Measurements from ENCODE around the gene OR51G2.
"Not testable (repeated sequence)": the region's sequence is repeated elsewhere in the genome, so short reads cannot be mapped to it uniquely, and the experiment has no call there.

Gene OR51G2, protein sequence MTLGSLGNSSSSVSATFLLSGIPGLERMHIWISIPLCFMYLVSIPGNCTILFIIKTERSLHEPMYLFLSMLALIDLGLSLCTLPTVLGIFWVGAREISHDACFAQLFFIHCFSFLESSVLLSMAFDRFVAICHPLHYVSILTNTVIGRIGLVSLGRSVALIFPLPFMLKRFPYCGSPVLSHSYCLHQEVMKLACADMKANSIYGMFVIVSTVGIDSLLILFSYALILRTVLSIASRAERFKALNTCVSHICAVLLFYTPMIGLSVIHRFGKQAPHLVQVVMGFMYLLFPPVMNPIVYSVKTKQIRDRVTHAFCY

DNA sequence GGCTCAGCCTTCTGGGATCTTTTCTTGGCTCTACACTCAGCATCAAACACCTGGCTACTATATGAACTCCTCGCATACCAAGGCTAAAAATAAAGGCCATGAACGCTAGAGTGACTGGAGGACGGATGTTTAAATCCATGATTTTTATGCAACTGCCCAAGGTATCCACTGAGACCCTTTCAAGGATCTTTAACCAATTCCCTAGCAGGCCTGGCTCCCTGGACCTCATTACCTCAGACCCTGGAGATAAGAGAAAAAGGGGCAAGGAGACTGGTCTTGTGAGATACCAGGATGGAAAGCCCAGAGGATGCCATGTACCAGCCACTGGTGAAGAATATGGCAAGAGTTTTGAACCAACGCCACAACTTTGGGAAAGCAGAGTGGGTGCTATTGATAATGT lies at the start of gene OR51G2:
Gene OR51G2 (minus strand): TSS at position 101 of the 400 bp plus-strand sequence. CDS start 3,687 bp downstream, outside the sequence.
- DNase-seq (ENCODE audit: low spot score) = no peak

DNA sequence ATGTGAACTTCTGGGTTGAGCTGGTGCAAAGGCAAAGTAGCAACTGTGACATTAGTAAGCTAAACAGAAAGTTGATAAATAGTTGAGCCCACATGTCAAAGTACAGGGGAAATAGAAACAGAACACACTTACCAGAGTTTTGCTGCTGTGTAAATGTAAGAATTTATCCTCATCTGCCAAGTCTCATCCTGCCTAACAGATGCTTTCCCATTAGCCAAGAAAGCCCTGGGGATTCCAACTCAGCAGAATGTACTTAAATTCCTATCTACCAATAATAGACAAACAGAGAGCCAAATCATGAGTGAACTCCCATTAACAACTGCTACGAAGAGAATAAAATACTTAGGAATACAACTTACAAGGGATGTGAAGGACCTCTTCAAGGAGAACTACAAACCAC lies 43.7 kb upstream of the OR51G2 start:
- no peak for DNase-seq (ENCODE audit: low spot score)

DNA sequence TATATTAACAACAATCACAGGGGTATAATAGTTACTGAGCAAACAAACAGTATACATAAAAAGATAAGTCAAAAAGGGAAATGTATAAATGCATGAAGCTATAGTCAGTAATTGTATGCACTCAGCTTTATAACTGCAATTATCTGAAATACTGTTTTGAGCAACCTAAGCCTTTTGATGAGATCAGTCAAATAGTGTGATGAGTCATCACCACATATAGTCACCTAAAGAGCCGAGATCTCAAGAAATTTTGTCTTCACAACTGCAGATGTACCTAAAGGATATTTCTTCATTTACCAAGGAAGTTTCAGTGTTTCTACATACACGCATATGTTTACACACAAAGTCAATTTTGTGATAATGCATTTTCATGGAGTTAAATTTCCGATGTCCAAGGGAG lies 41.7 kb upstream of the OR51G2 start:
- DNase-seq (ENCODE audit: low spot score) = no peak

DNA sequence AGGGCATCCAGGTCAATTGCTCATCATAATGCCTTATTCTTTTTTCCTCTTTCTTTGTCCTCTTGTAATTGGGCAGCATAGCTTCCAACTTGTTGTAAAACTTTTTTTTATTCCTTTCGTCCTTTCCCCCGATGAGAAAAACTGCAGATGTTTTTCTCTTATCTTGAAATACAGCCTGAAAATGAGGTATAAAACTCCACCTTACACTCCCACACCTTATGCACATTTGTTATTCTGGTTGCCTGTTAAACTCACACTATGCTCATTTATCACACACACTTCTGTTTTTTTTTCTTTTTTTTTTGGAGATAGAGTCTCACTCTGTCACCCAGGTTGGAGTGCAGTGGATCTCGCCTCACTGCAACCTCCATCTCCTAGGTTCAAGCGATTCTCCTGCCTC lies 38.2 kb upstream of the OR51G2 start:
- no peak for DNase-seq (ENCODE audit: low spot score)

DNA sequence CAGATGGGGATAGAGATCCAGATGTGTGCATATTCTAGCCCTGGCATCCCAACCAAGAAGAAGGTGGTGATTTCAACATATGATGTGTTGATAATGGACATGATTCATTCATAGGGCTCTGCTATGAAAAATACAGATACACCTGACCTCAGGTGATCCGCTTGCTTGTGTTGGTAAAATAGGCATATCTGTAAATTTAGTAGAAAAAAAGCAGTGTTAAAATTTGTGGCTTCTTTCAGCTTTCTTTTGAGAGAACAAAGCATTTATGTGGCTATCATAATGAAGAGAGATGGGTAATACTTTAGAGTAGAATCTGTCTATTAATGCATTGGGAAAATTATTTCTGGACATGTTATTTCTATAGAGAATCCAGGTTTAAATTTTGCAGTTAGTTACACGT lies 36.5 kb upstream of the OR51G2 start, which contains the start of gene OR51A2:
Gene OR51A2 (minus strand): TSS at position 101 of the 400 bp plus-strand sequence. CDS start 0 bp downstream, at position 101.
- DNase-seq (ENCODE audit: low spot score) = not testable (repeated sequence)

DNA sequence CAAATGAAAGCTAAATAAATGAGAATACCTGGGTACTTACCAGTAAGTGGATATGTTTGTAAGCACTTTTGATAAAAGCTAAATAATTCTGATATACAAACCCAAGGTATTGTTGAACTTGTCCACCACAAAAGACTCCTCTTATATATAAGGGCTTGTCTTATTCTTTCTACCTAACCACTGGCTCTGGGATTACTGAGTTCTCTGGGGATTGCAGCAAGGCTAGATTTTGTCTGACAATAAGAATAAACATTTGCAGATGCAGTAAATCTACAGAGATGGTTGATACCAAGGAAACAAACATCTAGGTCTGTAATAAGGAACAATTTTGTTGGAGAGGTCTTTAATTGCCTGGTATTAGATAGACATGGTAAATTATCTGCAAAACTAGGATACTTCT lies 28.4 kb upstream of the OR51G2 start, which contains the start of gene OR51A4:
Gene OR51A4 (minus strand): TSS at position 101 of the 400 bp plus-strand sequence. CDS start 505 bp downstream, outside the sequence.
- no peak for DNase-seq (ENCODE audit: low spot score)

DNA sequence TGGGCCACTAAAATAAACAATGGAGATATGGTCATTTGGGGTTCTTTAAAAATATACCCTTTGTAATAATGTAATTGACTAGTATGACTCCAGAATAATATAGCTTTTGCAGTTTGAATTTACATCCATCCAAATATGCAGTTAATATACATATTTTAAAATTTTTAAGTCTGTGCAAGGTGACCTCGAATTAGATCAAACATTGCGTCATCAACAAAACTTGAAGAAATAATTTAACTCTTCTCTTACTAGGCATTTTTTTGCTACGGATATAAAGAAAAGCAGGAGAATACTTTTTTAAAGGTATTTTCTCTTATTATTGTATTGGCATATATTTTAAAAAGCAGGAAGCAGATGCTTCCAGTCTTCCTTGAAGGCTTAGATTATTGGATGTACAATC lies 17.6 kb upstream of the OR51G2 start:
- no peak for DNase-seq (ENCODE audit: low spot score)

DNA sequence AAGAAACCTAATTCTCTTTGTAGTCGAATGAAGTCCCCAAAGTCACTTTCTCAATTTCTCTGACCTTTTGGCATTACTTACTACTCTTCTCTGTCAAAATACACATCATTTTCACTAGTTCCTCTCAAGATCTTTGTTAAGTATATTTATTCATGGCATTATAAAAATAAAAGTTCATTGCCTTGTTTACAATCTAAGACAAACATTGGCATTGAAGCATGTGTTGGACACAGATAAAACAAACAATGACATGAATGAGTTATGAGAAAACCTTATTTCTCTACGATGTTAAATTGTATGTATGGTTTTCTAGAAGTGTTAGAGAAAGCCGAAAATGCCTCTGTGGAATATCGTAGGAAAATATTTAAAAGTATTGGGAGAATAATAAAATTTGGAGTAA lies 13.6 kb upstream of the OR51G2 start:
- no peak for DNase-seq (ENCODE audit: low spot score)

DNA sequence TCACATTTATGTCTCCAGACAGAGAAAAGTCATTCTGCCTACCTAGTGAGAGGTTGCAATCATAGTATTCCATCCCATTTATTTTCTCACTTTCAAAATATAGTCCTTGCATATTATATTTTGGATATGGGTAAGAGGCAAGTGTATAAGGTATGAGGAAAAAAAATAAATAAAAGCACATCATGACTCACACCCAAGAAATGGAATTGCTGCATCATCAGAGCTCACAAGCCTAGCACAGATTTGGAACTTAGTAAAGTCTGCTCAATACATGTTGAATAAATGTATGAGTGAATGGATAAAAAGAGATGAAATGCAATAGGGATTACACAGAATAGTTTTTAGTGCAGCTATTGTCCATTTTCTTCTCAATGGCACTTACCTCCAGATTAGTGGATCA lies 7.5 kb upstream of the OR51G2 start:
- DNase-seq (ENCODE audit: low spot score) = no peak

DNA sequence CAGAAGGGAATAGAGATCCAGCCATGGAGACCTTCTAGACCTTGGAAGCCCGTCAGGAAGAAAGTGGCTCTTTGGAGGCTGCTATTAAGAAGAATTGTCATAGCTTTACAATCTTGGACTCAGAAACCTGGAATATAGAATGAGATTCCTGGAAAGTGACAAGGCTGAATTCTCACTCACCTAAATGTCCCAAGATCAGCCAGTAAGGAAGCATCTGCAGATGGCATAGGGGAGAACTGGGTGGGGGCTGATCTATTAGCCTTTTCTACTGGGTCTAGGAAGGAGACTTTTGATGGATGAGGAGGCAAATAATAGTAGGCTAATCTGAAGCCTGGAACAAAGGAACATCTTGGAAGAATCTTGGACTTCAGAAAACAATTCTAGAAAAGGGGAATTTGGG lies 5.1 kb upstream of the OR51G2 start, which contains the start of gene OR51G1:
Gene OR51G1 (minus strand): TSS at position 101 of the 400 bp plus-strand sequence. CDS start 0 bp downstream, at position 101.
- DNase-seq (ENCODE audit: low spot score) = no peak

DNA sequence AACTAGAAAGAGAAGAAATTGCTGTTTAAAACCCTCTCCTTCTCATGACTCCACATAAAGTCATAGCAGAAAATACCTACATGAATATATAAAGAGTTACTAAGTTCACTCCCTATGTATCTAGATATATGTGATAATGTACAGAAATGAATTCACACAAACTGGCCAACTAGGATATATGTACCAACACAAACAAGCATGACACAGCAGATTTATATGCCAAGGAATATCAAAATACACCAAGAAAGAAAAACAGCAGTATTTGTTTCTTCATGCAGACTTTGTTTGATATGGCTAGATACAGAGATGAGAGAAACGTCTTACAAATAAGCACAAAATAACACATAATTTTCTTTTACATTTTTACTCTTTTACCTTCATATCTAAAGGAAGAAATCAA lies 3.2 kb upstream of the OR51G2 start:
- no peak for DNase-seq (ENCODE audit: low spot score)

DNA sequence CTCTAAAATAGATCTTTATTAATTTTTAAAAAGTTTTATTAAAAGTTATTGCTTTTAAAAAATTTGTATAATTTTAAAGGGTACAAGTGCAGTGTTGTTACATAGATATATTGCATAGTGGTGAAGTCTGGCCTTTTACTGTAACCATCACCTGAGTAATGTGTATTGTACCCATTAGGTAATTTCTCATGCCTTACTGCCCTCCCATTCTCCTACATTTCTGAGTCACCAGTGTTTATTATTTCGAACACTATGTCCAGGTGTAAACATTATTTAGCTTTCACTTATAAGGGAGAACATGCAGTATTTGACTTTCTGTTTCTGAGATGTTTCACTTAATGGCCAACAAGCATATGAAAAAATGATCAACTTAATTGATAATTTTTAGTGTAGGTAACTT lies 2.6 kb upstream of the OR51G2 start:
- DNase-seq (ENCODE audit: low spot score) = no peak

DNA sequence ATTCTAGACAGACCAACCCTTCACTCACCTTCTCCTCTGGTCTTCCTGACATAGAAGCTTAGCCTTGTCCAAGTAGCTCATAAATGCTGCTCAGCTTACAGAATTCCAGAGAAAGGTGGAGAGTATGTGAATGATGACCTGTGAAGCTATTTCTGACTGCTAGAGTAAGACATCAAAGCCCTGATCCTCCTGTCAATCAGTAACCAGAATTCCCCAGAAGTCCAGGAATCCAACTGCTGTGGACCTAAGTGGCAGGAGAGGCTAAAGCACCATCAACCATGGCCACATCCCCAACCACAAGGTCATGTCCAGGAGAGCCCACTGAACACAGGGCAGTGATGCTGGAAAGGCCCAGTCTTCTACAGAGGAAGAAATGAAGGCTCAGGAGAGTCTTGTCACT lies 2.6 kb downstream of the OR51G2 start:
- DNase-seq (ENCODE audit: low spot score) = no peak

DNA sequence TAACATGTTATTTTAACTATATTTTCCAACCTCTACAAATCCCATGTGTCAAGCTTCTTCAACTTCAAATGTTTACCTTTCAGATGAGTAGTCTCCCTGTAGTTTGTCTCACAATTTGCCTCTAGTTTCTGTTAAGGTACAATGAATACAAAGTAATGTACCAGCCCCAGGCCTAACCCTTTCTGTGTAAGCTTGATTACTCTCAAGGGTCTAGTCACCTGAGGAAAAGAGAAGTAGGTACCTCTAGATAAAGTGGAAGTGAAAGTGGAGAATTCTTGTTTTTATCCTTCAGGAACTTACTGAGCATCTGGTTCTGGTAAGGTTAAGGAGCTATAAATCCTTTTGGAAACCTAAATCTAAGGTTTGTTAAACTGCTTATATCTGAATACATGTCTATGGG lies 15.7 kb downstream of the OR51G2 start, which contains the start of gene OR51A7:
Gene OR51A7 (plus strand): TSS at position 300 of the 400 bp plus-strand sequence. CDS start 3,587 bp downstream, outside the sequence.
- DNase-seq (ENCODE audit: low spot score) = no peak

DNA sequence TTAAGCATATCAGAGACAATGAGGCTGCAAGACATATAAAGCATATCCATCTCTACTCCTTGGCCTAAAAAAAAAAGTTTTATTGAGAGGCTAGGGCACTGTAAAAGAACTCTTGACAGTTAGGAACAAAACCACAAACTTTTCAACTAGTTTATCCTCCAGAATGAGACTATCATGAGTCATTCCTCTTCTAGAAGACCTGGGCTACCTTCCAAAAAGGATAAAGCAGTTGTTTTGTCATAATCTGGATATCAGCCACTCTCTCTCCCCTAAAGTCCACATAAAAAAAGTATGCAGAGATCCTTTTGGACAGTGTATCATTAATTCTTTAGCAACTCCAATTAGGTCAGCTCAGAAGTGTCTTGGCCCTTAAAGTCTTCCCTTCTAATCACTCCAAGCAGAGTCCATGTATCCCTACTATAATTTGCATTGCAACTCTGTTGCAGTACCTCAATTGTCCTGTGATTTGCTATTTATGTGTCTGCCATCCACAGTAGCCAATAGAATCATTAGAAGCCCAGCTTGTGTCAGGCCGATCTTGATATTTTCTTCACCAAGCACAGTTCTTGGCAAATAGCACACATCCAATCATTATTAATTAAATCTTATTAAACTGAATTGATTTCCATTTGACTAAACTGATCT lies 27.0 kb downstream of the OR51G2 start:
- no peak for DNase-seq (ENCODE audit: low spot score)

DNA sequence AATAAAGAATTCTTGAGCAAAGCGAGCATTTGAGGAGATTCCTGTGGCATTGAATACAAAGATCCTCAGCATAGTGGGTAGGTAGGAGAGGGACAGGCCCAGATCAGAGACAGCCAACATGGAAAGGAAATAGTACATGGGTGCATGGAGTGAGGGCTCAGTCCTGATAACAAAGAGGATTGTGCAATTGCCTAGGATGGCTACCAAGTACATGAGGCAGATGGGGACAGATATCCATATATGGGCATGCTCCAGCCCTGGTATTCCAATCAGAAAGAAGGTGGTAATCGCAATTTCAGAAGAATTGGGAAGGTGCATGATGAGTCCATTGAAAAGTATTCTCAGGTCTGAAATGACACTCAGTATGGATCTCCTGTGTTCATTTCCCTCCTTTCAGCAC lies 28.9 kb downstream of the OR51G2 start:
- DNase-seq (ENCODE audit: low spot score) = no peak

DNA sequence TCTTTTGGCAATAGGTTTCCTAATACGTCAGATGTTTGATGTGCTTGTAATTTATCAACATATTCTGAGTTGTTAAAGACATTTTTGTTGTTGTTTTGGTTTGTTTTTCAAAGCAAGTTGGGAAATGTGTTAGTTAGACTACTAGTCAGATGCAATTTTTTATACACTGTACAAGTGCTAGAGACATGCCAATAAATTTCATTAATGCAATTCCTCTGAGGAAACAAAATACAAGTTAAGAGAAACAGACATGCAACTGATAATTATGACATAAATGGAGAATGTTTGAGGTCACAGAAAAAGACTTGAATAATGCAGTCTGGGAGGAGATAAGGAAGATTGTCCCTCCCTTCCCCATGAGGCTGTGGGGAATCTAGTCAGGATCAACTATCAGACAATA lies 31.6 kb downstream of the OR51G2 start:
- DNase-seq (ENCODE audit: low spot score) = no peak

DNA sequence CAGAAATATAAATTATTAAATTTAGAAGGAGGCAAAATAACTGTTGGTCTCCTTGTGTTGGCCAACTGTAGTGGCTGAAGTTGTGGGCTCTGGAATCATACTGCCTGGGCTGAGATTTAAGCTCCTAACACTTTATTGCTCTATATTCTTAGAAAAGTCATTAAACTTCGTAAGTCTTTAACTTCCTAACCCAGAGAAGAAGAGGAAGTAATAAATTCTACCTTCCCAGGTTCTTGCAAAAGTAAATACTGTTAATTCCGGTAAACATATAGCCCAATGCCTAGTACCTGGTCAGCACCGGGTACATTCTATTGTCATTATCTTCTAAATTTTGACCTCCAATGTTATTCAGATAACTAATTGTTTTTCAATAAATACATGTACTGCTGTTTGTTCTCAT lies 33.0 kb downstream of the OR51G2 start:
- DNase-seq (ENCODE audit: low spot score) = no peak

DNA sequence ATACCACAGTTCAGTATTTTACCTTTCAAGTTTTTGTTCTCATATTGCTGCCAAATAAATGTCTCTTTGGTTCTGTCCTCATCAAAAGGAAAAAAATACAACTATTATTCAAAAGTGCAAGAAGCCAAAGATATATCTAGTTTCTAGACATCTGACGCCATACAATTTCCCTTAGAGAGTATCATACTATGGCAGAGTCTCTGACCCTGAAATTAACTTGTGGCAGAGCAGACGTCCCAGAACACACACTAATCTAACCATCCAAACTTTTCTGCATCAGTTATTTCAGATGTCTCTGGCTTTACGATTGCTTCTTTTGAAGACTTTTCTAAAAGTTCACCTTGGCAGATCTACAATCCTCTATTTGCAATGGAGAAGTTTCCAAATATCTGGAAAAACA lies 34.8 kb downstream of the OR51G2 start:
- no peak for DNase-seq (ENCODE audit: low spot score)

DNA sequence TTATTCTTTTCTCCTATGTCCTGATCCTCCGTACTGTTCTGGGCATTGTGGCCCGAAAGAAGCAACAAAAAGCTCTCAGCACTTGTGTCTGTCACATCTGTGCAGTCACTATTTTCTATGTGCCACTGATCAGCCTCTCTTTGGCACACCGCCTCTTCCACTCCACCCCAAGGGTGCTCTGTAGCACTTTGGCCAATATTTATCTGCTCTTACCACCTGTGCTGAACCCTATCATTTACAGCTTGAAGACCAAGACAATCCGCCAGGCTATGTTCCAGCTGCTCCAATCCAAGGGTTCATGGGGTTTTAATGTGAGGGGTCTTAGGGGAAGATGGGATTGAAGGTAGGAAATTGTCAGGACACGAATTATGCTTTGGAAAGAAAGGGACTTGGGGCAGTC lies 36.6 kb downstream of the OR51G2 start:
- DNase-seq (ENCODE audit: low spot score) = no peak

DNA sequence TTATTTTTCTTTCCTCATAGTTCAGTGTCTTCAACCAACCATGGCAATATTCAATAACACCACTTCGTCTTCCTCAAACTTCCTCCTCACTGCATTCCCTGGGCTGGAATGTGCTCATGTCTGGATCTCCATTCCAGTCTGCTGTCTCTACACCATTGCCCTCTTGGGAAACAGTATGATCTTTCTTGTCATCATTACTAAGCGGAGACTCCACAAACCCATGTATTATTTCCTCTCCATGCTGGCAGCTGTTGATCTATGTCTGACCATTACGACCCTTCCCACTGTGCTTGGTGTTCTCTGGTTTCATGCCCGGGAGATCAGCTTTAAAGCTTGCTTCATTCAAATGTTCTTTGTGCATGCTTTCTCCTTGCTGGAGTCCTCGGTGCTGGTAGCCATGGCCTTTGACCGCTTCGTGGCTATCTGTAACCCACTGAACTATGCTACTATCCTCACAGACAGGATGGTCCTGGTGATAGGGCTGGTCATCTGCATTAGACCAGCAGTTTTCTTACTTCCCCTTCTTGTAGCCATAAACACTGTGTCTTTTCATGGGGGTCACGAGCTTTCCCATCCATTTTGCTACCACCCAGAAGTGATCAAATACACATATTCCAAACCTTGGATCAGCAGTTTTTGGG lies 37.2 kb downstream of the OR51G2 start, which contains the start of gene OR51T1:
Gene OR51T1 (plus strand): TSS at position 41 of the 641 bp plus-strand sequence. CDS start 0 bp downstream, at position 41.
- DNase-seq (ENCODE audit: low spot score) = no peak

DNA sequence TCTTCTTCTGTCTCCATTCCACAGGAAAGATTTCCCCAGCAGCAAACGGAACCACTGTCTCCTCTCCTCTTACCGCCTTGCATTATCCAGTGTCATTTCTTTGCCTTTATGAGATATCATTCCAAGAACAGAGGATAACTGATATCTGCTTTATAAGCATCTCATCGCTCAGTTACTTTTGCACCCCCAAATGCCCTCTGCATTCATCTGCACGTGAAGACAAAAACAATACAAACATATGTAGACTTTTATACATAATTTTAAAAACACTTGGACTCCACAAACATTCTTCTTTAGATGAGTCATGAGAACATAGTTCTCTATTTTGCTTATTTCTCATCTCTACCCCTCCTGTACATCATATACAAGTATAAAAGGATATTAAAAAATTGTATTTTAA lies 38.0 kb downstream of the OR51G2 start:
- no peak for DNase-seq (ENCODE audit: low spot score)

DNA sequence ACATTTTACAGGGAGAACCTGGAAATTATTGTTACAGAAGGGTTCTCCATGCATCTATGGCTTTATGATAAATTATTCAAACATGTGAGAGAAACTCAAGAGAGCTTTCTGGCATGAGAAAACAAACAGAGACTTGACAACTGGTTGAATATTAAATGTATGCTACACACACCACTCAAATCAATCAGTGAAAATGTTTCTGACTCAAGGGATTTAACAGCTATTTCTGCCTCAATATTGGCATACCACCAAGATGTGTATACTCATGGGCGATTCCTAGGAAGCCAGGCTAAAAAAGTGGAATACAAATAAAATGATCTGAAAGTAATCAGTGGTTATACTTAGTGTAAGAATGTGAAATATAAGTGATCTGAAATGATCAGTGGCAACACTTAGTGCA lies 53.3 kb downstream of the OR51G2 start:
- no peak for DNase-seq (ENCODE audit: low spot score)

All from CD4-positive, alpha-beta T cell treated with Interleukin-15 for 4 hours (primary cell).